ENCODE data around the gene HECW1. TPM values are rescaled to one million over a fixed set of nuclear protein-coding genes. Genes with fewer than 3 reads are reported as not detected.

The HECW1 gene
- total RNA-seq, 4 donors from 2014 or later = 0.09 to 0.32 (median 0.12) TPM

DNA sequence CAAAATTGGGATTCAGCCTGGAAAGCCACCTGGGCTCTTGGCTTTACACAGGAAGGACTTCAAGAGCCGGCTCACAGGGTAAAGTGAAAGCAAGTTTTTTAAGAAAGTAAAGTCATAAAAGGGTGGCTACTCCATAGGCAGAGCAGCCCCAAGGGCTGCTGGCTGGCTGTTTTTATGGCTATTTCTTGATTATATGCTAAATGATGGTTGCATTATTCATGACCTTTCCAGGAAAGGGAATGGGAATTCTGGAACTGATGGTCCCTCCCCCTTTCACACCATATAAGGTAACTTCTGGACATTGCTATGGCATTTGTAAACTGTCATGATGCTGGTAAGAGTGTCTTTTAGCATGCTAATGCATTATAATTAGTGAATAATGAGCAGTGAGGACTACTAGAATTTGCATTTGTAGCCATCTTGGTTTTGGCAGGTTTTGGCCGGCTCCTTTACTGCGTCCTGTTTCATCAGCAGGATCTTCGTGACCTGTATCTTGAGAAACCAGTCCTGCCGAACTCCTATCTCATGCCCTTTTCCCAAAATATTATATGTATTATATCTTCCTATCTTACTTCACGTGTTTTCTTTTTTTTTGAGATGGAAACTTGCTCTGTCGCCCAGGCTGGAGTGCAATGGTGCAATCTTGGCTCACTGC is 80.5 kb downstream of the HECW1 start:
- DNase-seq (ENCODE audit: low spot score) (no peak), ATAC-seq (ENCODE audit: low FRiP score) (no peak)
- TF ChIP-seq, protein P1, sequence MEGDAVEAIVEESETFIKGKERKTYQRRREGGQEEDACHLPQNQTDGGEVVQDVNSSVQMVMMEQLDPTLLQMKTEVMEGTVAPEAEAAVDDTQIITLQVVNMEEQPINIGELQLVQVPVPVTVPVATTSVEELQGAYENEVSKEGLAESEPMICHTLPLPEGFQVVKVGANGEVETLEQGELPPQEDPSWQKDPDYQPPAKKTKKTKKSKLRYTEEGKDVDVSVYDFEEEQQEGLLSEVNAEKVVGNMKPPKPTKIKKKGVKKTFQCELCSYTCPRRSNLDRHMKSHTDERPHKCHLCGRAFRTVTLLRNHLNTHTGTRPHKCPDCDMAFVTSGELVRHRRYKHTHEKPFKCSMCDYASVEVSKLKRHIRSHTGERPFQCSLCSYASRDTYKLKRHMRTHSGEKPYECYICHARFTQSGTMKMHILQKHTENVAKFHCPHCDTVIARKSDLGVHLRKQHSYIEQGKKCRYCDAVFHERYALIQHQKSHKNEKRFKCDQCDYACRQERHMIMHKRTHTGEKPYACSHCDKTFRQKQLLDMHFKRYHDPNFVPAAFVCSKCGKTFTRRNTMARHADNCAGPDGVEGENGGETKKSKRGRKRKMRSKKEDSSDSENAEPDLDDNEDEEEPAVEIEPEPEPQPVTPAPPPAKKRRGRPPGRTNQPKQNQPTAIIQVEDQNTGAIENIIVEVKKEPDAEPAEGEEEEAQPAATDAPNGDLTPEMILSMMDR (IDR thresholded peaks at IDR 0.05) = no peak

DNA sequence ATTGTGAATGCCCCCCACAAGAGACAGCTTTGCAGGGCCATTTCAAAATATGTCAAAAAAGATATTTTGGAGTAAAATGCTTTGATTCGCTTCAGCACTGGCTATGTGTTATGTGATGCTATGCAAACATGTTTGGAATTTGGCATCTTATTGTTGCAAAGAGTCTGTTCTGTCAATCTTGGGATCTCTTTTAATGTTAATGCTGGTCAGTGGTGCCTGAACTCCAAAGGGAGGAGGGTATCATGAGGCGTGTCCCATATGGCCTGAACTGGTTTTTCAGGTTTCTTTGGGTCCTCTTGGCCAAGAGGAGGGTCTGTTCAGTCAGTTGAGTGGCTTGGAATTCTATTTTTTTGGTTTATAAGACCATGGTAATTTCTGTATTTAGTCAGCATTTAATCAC is 81.4 kb downstream of the HECW1 start:
- TF ChIP-seq, protein P1 (IDR thresholded peaks at IDR 0.05) = no peak
- DNase-seq (ENCODE audit: low spot score) (no peak), ATAC-seq (ENCODE audit: low FRiP score) (no peak)

DNA sequence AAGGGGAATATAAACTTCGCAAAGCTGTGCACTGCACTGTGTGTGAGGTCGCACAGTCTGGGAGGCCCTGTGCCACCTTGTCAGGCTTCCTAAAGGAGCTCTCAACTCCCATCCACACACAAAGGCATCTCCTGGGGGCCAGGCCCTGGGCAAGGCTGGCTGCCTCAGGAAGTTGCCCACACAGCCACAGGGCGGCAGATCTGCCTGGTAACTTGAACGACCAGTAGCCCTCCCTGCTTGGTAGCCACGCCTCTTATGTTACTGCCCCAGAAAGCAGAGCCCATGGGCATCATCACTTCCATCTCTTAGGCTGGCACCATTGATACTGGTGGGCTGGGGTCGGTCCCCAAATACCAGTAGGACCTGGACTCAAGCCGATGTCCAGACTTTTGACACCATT is 82.8 kb downstream of the HECW1 start:
- no peak for ATAC-seq (ENCODE audit: low FRiP score)
- no peak for DNase-seq (ENCODE audit: low spot score)
- TF ChIP-seq, protein P1 (IDR thresholded peaks at IDR 0.05) = no peak

DNA sequence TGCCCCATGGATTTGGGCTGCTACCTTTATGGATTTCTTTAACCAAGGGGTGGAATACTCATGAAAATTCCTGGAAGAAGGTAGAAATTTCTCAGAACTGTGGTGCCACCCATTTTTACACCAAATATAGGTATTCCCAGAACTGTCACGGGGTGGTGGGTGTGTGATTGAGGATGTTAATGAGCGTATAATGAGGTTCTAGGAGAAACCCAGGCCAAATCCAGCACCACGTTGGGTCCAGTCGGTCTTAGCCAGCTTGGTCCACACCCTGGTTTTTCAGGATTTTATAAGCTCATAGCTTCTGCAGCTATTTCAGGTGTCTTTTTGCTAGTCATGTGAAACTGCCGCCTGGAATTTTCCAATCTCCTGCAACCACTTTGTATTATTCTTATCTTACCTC is 83.3 kb downstream of the HECW1 start:
- ATAC-seq (ENCODE audit: low FRiP score) = no peak
- no peak for DNase-seq (ENCODE audit: low spot score)
- TF ChIP-seq, protein P1 (IDR thresholded peaks at IDR 0.05) = no peak

DNA sequence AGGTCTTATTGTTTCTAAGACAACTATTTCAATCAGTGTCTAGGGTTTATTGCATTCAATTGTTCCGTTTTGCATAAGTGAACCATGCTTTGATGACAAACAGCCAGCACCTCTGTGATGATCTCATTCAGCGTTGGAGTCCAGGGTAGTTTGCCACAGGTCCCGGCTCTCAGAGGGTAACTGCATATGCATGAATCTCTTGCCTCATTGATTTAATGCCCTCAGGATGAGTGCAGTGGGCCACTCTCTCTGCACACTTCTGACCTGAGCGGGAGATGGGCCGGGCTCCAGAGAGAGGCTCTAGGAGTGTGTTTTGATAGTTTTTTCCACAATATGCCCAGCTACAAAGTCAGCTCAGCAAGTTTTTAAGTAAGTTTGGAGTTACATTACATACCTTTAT is 83.9 kb downstream of the HECW1 start:
- DNase-seq (ENCODE audit: low spot score) (no peak), ATAC-seq (ENCODE audit: low FRiP score) (no peak)
- TF ChIP-seq, protein P1 (IDR thresholded peaks at IDR 0.05) = no peak

DNA sequence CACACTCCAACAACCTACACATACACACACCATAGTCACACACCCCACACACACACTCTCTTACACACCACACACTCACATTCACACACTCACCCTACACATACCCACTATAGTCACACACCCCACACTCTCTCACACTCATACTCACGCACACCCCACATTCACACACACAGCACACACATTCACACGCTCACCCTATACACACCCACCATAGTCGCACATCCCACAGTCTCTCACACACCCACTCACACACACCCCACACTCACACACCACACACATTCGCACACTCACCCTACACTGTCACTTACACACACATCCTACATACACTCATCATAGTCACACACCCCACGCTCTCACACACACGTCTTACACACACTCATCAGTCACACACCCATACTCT is 85.6 kb downstream of the HECW1 start:
- no peak for ATAC-seq (ENCODE audit: low FRiP score)
- TF ChIP-seq, protein P1 (IDR thresholded peaks at IDR 0.05) = no peak
- no peak for DNase-seq (ENCODE audit: low spot score)

DNA sequence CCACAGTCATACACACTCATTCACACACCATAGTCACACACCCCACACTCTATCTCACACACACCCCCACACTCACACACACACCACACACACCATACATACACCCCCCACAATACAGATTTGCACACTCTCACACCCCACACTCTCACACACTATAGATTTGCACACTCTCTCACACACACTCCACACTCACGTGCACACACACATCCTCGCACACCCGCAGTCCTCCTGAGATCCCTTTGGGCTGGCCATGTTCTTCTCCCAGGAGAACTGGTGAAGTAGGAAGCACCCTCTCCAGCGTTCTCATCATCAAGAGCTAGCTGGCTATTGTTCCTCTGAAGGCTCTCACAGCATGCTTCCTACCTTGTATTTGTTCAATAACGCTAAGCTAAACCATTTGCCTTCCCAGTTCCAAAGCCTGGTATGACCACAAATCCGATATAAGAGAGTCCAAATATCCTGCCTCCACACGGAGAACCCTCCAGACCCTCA is 86.2 kb downstream of the HECW1 start:
- no peak for DNase-seq (ENCODE audit: low spot score)
- ATAC-seq (ENCODE audit: low FRiP score) = no peak
- TF ChIP-seq, protein P1 (IDR thresholded peaks at IDR 0.05) = no peak
